Testis (tissue), 2 donors: Measurements from ENCODE around the gene PCDHGA1.
"Not testable (repeated sequence)": the region's sequence is repeated elsewhere in the genome, so short reads cannot be mapped to it uniquely, and the experiment has no call there.

Experiments used
- CTCF ChIP-seq, 3 experiments: fragments of 450-650 bp in 2 of 3; fragments of 200-600 bp in 1 of 3; sonication (generic) in 1 of 3; IDR thresholded peaks; one replicate each; pipeline ENCODE4 v1.5.1; 2016 to 2019; ENCODE audit warnings: antibody characterized with exemption in 3 of 3, mild to moderate bottlenecking in 2 of 3, moderate library complexity in 1 of 3
- POLR2A ChIP-seq: fragments of 450-650 bp; IDR thresholded peaks from one replicate; pipeline ENCODE4 v1.6.1; 2017; ENCODE audit warnings: antibody characterized with exemption, mild to moderate bottlenecking, moderate library complexity

- TF ChIP-seq CTCF (IDR thresholded peaks at IDR 0.05); POLR2A: not testable (repeated sequence)
These were observed 15.7 kb downstream of the PCDHGA1 start for GRCh38 chr5:141346017-141346416.
